Thymus (tissue), 14 donors: ENCODE data around the gene RPS25. TPM values are rescaled to one million over a fixed set of nuclear protein-coding genes. Genes with fewer than 3 reads are reported as not detected.
A peak's percentile ranks its signal among the peaks of the same experiment; 100 is the strongest.
"Not testable (repeated sequence)": the region's sequence is repeated elsewhere in the genome, so short reads cannot be mapped to it uniquely, and the experiment has no call there.

ENCODE experiments used
- DNase-seq, 9 donors: peaks; one replicate each; pipeline ENCODE4 v3.0.0-alpha.2; 2013; ENCODE audit warnings: low spot score in 9 of 9, low read depth in 6 of 9, missing footprints in 1 of 9
- H3K27ac ChIP-seq, 2 donors: one replicate each; pipeline ENCODE4 v1.5.1; 2013; ENCODE audit warnings: control low read depth in 1 of 2, low read depth in 1 of 2, low read length in 1 of 2, mild to moderate bottlenecking in 1 of 2, moderate library complexity in 1 of 2
- H3K27me3 ChIP-seq, 2 donors: one replicate each; pipeline ENCODE4 v1.5.1; 2013; ENCODE audit warnings: low read length in 1 of 2; ENCODE audit not compliant: control insufficient read depth in 2 of 2, insufficient read depth in 1 of 2
- H3K36me3 ChIP-seq, 2 donors: one replicate each; pipeline ENCODE4 v1.5.1; 2013; ENCODE audit warnings: low read length in 1 of 2, mild to moderate bottlenecking in 1 of 2, moderate library complexity in 1 of 2; ENCODE audit not compliant: control insufficient read depth in 2 of 2, insufficient read depth in 2 of 2
- H3K4me1 ChIP-seq, 2 donors: one replicate each; pipeline ENCODE4 v1.5.1; 2013; ENCODE audit warnings: low read length in 2 of 2; ENCODE audit not compliant: control insufficient read depth in 2 of 2, insufficient read depth in 2 of 2
- H3K4me3 ChIP-seq, 2 donors: one replicate each; pipeline ENCODE4 v1.5.1; 2013; ENCODE audit warnings: low read length in 2 of 2, control low read depth in 1 of 2, mild to moderate bottlenecking in 1 of 2
- H3K9me3 ChIP-seq, 2 donors: one replicate each; pipeline ENCODE4 v1.5.1; 2013; ENCODE audit warnings: low read length in 1 of 2, mild to moderate bottlenecking in 1 of 2; ENCODE audit not compliant: control insufficient read depth in 2 of 2, insufficient read depth in 1 of 2
- WGBS: extraction: QIAGEN DNeasy Blood & Tissue Kit; methylation state at CpG from one replicate; pipeline ENCODE4 v1.1.7; 2013; 5-methylcytosine and 5-hydroxymethylcytosine counted together
- long read RNA-seq, 10 donors: transcript quantifications; one replicate each; lab custom pipeline, GENCODE V29; 2026
- polyA plus RNA-seq: library from polyadenylated mRNA; stranded (reverse); fragments of 200-250 nt; gene quantifications from one replicate; pipeline ENCODE4 v1.2.3, GENCODE V29; 2013
- total RNA-seq: library from RNA; stranded (reverse); fragments of 120-200 nt; gene quantifications from one replicate; pipeline ENCODE4 v1.2.4, GENCODE V29; 2013
- donor health status: healthy.

RPS25 gene
- 2,320 TPM for total RNA-seq
- 4,489 TPM for polyA plus RNA-seq
- long read RNA-seq, donor 1, transcript RPS25-201 (2 exons, 1,078 nt): minor isoform, 7 of 226 reads
- long read RNA-seq, donor 1, transcript RPS25-202 (5 exons, 835 nt): major isoform, 174 of 226 reads
- long read RNA-seq, donor 1, partial matches to known transcripts: 21 of 226 reads
- long read RNA-seq, donor 1, other reads (novel, unspliced or antisense): 22 of 226 reads
- long read RNA-seq, donor 2: 0 reads
- long read RNA-seq, donor 3, transcript RPS25-203 (5 exons, 711 nt): minor isoform, 13 of 4,082 reads
- long read RNA-seq, donor 3, transcript RPS25-204 (3 exons, 1,462 nt): minor isoform, 32 of 4,082 reads
- long read RNA-seq, donor 3, transcript RPS25-201 (2 exons, 1,078 nt): minor isoform, 36 of 4,082 reads
- long read RNA-seq, donor 3, transcript RPS25-202 (5 exons, 835 nt): major isoform, 2,976 of 4,082 reads
- long read RNA-seq, donor 3, partial matches to known transcripts: 480 of 4,082 reads
- long read RNA-seq, donor 3, other reads (novel, unspliced or antisense): 542 of 4,082 reads
- long read RNA-seq, donor 4, transcript RPS25-204 (3 exons, 1,462 nt): minor isoform, 8 of 1,262 reads
- long read RNA-seq, donor 4, transcript RPS25-201 (2 exons, 1,078 nt): minor isoform, 21 of 1,262 reads
- long read RNA-seq, donor 4, transcript RPS25-202 (5 exons, 835 nt): major isoform, 911 of 1,262 reads
- long read RNA-seq, donor 4, transcript RPS25-206 (5 exons, 508 nt): minor isoform, 5 of 1,262 reads
- long read RNA-seq, donor 4, partial matches to known transcripts: 174 of 1,262 reads
- long read RNA-seq, donor 4, other reads (novel, unspliced or antisense): 139 of 1,262 reads
- long read RNA-seq, donor 5, transcript RPS25-203 (5 exons, 711 nt): minor isoform, 13 of 5,068 reads
- long read RNA-seq, donor 5, transcript RPS25-202 (5 exons, 835 nt): major isoform, 3,667 of 5,068 reads
- long read RNA-seq, donor 5, transcript RPS25-201 (2 exons, 1,078 nt): minor isoform, 77 of 5,068 reads
- long read RNA-seq, donor 5, transcript RPS25-204 (3 exons, 1,462 nt): minor isoform, 28 of 5,068 reads
- long read RNA-seq, donor 5, partial matches to known transcripts: 675 of 5,068 reads
- long read RNA-seq, donor 5, other reads (novel, unspliced or antisense): 599 of 5,068 reads
- long read RNA-seq, donor 6, transcript RPS25-204 (3 exons, 1,462 nt): minor isoform, 7 of 1,483 reads
- long read RNA-seq, donor 6, transcript RPS25-201 (2 exons, 1,078 nt): minor isoform, 10 of 1,483 reads
- long read RNA-seq, donor 6, transcript RPS25-202 (5 exons, 835 nt): major isoform, 1,164 of 1,483 reads
- long read RNA-seq, donor 6, partial matches to known transcripts: 135 of 1,483 reads
- long read RNA-seq, donor 6, other reads (novel, unspliced or antisense): 161 of 1,483 reads
- long read RNA-seq, donor 7, transcript RPS25-201 (2 exons, 1,078 nt): minor isoform, 76 of 2,335 reads
- long read RNA-seq, donor 7, transcript RPS25-202 (5 exons, 835 nt): major isoform, 1,724 of 2,335 reads
- long read RNA-seq, donor 7, transcript RPS25-204 (3 exons, 1,462 nt): minor isoform, 24 of 2,335 reads
- long read RNA-seq, donor 7, transcript RPS25-203 (5 exons, 711 nt): minor isoform, 9 of 2,335 reads
- long read RNA-seq, donor 7, partial matches to known transcripts: 253 of 2,335 reads
- long read RNA-seq, donor 7, other reads (novel, unspliced or antisense): 246 of 2,335 reads
- long read RNA-seq, donor 8, transcript RPS25-202 (5 exons, 835 nt): major isoform, 527 of 648 reads
- long read RNA-seq, donor 8, partial matches to known transcripts: 38 of 648 reads
- long read RNA-seq, donor 8, other reads (novel, unspliced or antisense): 75 of 648 reads
- long read RNA-seq, donor 9, transcript RPS25-204 (3 exons, 1,462 nt): minor isoform, 13 of 1,249 reads
- long read RNA-seq, donor 9, transcript RPS25-202 (5 exons, 835 nt): major isoform, 903 of 1,249 reads
- long read RNA-seq, donor 9, transcript RPS25-203 (5 exons, 711 nt): minor isoform, 7 of 1,249 reads
- long read RNA-seq, donor 9, transcript RPS25-201 (2 exons, 1,078 nt): minor isoform, 21 of 1,249 reads
- long read RNA-seq, donor 9, partial matches to known transcripts: 149 of 1,249 reads
- long read RNA-seq, donor 9, other reads (novel, unspliced or antisense): 156 of 1,249 reads
- long read RNA-seq, donor 10, transcript RPS25-201 (2 exons, 1,078 nt): minor isoform, 23 of 1,572 reads
- long read RNA-seq, donor 10, transcript RPS25-202 (5 exons, 835 nt): major isoform, 1,195 of 1,572 reads
- long read RNA-seq, donor 10, transcript RPS25-204 (3 exons, 1,462 nt): minor isoform, 6 of 1,572 reads
- long read RNA-seq, donor 10, partial matches to known transcripts: 153 of 1,572 reads
- long read RNA-seq, donor 10, other reads (novel, unspliced or antisense): 190 of 1,572 reads

DNA sequence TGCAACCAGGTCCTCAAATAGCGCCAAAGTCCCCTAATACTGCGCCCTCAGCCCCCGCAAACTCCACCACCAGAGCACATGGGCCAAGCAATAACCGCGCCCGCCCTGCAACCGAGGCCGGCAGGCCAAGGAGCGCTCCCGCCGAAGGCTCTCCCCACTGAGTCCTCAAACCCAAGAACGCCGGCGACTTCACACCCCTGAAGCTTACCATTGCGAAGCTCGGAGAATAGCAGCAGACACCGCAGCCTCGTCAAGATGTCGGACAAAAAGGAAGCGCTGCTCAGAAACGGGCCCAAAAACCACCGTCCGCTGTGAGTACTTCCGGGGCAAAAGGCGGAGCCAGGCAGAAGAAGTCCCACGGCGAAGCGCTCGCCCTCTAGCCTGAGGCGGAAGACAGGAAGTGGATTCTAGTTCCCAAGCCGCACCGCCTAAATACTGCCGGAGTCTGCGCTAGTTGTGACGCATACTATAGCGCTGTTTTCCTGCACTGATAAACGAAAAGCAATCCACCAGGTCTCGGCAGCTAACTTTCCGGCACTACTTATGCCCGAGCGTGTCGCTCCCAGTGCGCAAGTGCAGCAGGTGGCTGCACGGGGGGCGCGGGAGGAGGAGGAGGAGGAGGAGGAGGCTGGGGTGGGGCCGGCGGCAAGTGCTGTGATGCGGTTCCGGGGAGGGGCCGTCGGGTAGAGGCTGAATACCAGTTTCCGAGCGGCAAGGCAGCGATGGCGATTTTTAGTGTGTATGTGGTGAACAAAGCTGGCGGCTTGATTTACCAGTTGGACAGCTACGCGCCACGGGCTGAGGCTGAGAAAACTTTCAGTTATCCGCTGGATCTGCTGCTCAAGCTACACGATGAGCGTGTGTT lies at the start of gene RPS25, which contains the start of gene TRAPPC4:
Gene RPS25, minus strand, starts transcription at position 270 of the 865 bp plus-strand sequence. Its CDS starts 59 bp downstream, at position 211.
Gene TRAPPC4, plus strand, starts transcription at position 693 of the 865 bp plus-strand sequence. Its CDS starts 30 bp downstream, at position 723.
- H3K9me3 ChIP-seq: peaks cover 0 to 6% of the 10 kb centered on the region in 2 donors
- H3K36me3 ChIP-seq: peaks cover 39 to 56% of the 10 kb centered on the region in 2 donors
- peak within 1 kb of the TSS; percentile 99 for H3K27ac ChIP-seq
- peak; percentile 93 to 98 (median 96) for DNase-seq
- H3K4me3 ChIP-seq: peak within 1 kb of the TSS; percentile 64 to 100
- H3K4me1 ChIP-seq: peaks cover 18 to 29% of the 10 kb centered on the region in 2 donors
- WGBS: under 1% methylated on average over 63 of the region's 63 CpGs
- no peaks in the 10 kb centered on the region for H3K27me3 ChIP-seq

DNA sequence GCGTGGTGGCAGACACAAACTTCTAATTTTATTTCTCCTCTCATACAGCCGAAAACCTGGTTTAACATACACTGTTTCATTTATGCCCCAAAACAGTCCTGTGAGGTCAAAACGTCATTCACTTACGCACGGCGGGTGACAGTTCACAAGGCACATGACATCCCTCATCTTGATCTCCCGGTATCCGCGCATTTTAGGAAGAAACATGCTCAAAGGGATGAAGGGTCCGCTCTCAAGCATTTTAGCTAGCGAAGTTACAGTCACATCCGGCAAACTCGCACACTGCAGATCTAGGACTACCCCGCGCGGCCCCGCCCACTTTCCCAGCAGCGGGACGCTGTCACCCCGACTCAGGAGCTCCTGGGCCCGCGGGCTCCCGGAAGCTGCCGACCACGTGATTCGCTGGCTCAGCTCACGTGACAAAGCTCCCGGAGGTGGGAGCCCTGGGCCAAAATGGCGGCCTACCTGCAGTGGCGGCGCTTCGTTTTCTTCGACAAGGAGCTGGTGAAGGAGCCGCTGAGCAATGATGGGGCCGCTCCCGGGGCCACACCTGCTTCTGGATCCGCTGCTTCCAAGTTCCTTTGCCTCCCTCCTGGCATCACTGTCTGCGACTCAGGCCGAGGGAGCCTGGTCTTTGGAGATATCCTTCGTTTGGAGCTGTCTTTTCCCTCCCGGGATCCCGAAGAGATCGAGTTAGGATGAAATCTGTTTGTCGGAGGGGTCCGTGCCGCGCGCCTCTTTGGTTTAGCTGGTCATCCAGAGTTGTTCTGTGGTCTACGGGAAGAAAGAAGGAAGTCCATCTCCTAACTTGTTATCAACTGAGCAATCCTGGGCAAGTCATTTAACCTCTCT lies 49.5 kb upstream of the RPS25 start, which contains the start of gene VPS11:
Gene VPS11, plus strand, starts transcription at position 448 of the 852 bp plus-strand sequence. Its CDS starts 6 bp downstream, at position 454.
- Histone ChIP-seq H3K36me3 (peaks cover 19 to 21% of the 10 kb centered on the region in 2 donors), H3K4me1 (peaks cover 13 to 24% of the 10 kb centered on the region in 2 donors), H3K27me3 (no peaks in the 10 kb centered on the region), H3K27ac (peak within 1 kb of the TSS; percentile 92 to 94), H3K9me3 (no peaks in the 10 kb centered on the region), H3K4me3 (peak within 1 kb of the TSS; percentile 65 to 100)
- peak; percentile 90 to 99 (median 97) for DNase-seq
- WGBS: under 1% methylated on average over 49 of the region's 49 CpGs

DNA sequence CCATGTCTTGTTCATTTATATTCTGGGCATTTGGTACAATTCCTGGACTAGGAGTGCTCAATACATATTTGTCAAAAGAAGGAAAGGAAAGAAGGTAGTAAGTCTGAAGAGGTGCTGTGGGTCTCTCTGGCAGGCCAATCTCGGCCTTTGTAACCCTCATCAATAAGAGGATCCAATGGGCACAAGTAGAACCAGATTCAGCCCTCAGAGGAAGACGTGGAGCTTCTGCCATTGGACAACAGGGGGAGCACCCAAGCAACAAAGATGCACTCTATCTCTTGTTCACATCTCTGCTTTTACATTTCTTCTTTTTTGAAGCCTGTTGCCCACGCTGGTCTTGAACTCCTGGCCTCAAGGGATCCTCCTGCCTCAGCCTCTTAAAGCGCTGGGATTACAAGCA lies 47.2 kb upstream of the RPS25 start:
- H3K4me1 ChIP-seq: peaks cover 13 to 24% of the 10 kb centered on the region in 2 donors
- peaks cover 3 to 4% of the 10 kb centered on the region in 2 donors for H3K36me3 ChIP-seq
- 78% methylated on average over 4 of the region's 4 CpGs for WGBS
- H3K27ac ChIP-seq: no peak overlapping the region
- DNase-seq: peak in 3 of 9 donors; percentile 27 to 61 (median 44)
- no peak overlapping the region for H3K4me3 ChIP-seq
- no peaks in the 10 kb centered on the region for H3K9me3 ChIP-seq
- no peaks in the 10 kb centered on the region for H3K27me3 ChIP-seq

DNA sequence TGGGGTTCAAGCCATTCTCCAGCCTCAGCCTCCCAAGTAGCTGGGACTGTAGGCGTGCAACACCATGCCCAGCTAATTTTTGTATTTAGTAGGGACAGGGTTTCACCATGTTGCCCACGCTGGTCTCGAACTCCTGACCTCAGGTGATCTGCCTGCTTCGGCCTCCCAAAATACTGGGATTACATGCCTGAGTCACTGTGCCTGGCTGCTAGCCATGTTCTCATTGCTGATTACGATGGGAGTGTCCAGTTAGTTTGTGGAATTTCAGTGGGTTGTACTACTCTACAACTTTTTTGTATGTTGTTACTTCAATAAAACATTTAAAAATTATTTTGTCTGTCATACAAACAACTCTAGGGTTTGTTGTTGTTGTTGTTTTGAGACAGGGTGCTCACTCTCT lies 44.6 kb upstream of the RPS25 start:
- no peak for DNase-seq
- Histone ChIP-seq H3K4me1 (peaks cover 10 to 21% of the 10 kb centered on the region in 2 donors), H3K36me3 (peaks cover 0 to 4% of the 10 kb centered on the region in 2 donors), H3K27ac (no peak overlapping the region), H3K9me3 (no peaks in the 10 kb centered on the region), H3K27me3 (no peaks in the 10 kb centered on the region), H3K4me3 (no peak overlapping the region)
- 97% methylated on average over 5 of the region's 5 CpGs for WGBS

DNA sequence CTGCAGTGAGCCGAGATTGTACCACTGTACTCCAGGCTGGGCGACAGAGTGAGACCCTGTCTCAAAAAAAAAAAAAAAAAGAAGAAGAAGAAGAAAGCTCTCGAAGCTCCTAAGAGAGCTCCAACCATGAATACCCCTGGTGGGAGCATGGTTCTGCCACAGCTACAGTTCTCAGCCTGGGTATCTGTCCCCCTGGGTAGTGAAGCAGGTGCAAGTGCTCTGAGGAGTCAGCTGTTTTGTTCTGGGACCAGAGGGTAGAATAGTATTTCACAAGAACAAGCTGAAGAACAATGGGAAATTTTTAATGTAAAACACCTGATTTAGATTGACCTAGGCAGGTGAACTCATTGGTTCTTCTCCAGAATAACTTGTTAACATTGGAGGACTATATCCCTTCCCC lies 43.1 kb upstream of the RPS25 start:
- Histone ChIP-seq H3K27me3 (no peaks in the 10 kb centered on the region), H3K36me3 (peaks cover 0 to 4% of the 10 kb centered on the region in 2 donors), H3K9me3 (no peaks in the 10 kb centered on the region), H3K4me3 (no peak overlapping the region), H3K27ac (no peak overlapping the region), H3K4me1 (peaks cover 6 to 16% of the 10 kb centered on the region in 2 donors)
- 97% methylated on average over 3 of the region's 3 CpGs for WGBS
- no peak for DNase-seq

DNA sequence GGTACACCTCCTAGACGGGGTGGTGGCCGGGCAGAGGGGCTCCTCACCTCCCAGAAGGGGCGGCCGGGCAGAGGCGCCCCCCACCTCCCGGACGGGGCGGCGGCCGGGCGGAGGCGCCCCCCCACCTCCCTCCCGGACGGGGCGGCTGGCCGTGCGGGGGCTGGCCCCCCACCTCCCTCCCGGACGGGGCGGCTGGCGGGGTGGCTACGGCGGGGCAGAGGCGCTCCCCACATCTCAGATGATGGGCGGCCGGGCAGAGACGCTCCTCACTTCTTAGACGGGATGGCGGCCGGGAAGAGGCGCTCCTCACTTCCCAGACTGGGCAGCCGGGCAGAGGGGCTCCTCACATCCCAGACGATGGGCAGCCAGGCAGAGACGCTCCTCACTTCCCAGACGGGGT lies 41.0 kb upstream of the RPS25 start:
- not testable (repeated sequence) for H3K27ac ChIP-seq, H3K4me3 ChIP-seq, H3K27me3 ChIP-seq, DNase-seq, H3K9me3 ChIP-seq
- WGBS: 96% methylated on average over 31 of the region's 35 CpGs
- peaks cover 12 to 23% of the 10 kb centered on the region in 2 donors for H3K4me1 ChIP-seq
- H3K36me3 ChIP-seq: peaks cover 9 to 15% of the 10 kb centered on the region in 2 donors
